ENCODE results near the gene TMEM175.

GRCh38 chr4:891747-892146 is 40.5 kb upstream of the TMEM175 start:
- no peak for TF ChIP-seq CTCF (IDR thresholded peaks at IDR 0.05)
- no peak for TF ChIP-seq POLR2A (IDR thresholded peaks at IDR 0.05)

Data from breast epithelium (tissue), 3 donors.